ENCODE results near the gene CCNK.

The CCNK gene

DNA sequence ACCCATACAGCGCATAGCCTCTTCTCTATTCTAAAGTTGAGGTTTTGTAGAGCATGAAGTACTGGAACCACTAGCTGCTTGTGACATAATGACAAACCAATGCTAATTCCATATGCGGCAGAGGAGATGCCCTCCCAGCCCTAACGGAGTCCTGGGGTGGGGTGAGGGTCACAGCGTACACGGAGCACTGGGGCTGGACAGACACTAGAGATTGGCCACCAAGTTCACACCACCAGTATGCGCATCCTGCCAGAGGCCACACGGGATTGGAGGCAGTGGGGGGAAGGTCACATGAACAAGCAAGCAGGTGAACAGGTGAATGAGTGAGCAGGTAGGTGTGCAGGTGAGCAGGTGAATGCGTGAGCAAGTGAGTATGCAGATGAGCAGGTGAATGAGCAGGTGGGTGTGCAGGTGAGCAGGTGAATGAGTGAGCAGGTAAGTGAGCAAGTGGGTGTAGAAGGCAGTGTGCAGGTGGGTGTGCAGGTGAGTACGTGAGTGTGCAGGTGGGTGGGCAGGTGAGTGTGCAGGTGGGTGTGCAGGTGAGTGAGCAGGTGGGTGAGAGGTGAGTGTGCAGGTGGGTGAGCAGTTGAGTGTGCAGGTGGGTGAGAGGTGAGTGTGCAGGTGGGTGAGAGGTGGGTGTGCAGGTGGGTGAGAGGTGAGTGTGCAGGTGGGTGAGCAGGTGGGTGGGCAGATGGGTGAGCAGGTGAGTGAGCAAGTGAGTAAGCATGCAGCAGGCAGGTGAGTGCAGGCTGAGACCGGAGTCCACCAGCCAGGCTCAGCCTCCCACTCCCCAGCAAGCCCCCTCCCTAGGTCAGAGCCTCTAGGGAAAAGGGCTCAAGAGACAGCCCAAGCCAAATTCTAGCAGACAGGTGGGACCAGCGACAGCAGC lies 70.1 kb downstream of the CCNK start:
- DNase-seq (ENCODE audit: low read depth) = no peak
- TF ChIP-seq, protein P1, sequence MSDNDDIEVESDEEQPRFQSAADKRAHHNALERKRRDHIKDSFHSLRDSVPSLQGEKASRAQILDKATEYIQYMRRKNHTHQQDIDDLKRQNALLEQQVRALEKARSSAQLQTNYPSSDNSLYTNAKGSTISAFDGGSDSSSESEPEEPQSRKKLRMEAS (IDR thresholded peaks at IDR 0.05; ENCODE audit: low read depth, low read length) = no peak
- TF ChIP-seq POLR2A (IDR thresholded peaks at IDR 0.05; ENCODE audit: extremely low read depth, insufficient read length) (no peak), MYC (IDR thresholded peaks at IDR 0.05; ENCODE audit: low read depth, low read length) (no peak)
- TF ChIP-seq, protein P2, sequence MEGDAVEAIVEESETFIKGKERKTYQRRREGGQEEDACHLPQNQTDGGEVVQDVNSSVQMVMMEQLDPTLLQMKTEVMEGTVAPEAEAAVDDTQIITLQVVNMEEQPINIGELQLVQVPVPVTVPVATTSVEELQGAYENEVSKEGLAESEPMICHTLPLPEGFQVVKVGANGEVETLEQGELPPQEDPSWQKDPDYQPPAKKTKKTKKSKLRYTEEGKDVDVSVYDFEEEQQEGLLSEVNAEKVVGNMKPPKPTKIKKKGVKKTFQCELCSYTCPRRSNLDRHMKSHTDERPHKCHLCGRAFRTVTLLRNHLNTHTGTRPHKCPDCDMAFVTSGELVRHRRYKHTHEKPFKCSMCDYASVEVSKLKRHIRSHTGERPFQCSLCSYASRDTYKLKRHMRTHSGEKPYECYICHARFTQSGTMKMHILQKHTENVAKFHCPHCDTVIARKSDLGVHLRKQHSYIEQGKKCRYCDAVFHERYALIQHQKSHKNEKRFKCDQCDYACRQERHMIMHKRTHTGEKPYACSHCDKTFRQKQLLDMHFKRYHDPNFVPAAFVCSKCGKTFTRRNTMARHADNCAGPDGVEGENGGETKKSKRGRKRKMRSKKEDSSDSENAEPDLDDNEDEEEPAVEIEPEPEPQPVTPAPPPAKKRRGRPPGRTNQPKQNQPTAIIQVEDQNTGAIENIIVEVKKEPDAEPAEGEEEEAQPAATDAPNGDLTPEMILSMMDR (IDR thresholded peaks at IDR 0.05; ENCODE audit: low read depth, low read length) = no peak
- no peak overlapping the region for H3K4me3 ChIP-seq (ENCODE audit: low read depth, low read length)

DNA sequence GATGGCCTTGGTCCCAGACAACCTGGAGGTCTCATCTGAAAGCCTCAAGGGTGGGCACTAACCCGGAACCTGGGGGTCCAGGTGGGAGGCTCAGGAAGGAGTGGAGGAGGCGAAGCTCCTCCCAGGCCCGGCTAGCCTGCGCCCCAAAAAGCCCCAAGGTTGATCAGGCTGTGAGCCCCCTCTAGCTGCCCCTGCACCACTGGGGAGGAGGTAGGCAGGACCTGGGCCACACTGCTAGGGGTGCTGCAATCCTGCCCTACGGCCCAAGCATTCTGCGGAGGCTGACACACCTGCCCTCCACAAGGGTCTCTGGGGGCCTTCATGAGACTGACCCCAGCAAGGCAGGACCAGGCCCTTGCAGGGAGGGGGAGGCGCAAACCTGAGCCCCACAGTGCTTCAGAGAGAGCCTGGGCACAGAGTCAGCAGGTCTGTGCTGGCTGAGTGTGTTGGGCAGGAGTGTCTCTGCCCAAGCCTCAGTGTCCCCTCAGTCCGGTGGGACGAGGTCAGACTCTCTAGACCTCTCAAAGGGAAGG lies 70.9 kb downstream of the CCNK start:
- H3K4me3 ChIP-seq (ENCODE audit: low read depth, low read length) = no peak overlapping the region
- no peak for DNase-seq (ENCODE audit: low read depth)
- TF ChIP-seq MYC (IDR thresholded peaks at IDR 0.05; ENCODE audit: low read depth, low read length) (no peak), POLR2A (IDR thresholded peaks at IDR 0.05; ENCODE audit: extremely low read depth, insufficient read length) (no peak)
- TF ChIP-seq, protein P2 (IDR thresholded peaks at IDR 0.05; ENCODE audit: low read depth, low read length) = no peak
- TF ChIP-seq, protein P1 (IDR thresholded peaks at IDR 0.05; ENCODE audit: low read depth, low read length) = no peak

DNA sequence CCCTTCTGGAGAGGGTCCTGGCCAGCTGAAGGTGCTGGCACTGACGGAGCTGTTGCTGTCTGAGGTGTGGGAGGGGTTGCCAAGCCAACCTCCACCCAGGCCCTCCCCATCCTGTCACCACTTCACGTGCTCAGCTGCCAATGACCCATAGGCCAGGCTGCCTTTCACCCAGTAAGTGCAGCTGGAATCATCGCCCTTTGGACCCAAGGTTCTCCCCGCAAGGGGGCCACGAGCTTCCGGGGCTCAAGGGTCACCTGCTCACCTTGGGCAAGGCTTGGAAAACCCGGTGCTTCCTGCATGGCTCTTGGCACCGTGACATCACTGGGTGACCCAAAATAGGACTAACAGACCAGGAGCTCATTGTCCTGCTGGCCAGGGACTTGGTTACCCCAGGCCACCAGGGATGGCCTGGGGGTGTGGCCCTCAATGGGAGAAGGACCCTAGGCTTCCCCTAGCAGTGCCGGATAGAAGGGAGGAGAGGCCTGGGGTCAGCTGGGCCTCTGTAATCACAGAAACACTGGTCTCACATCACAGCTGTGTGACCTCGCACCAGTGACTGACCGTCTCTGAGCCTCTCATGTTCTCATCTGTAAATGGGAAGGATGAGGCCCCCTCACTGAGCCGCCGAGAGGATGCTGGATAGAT lies 71.5 kb downstream of the CCNK start:
- no peak for DNase-seq (ENCODE audit: low read depth)
- TF ChIP-seq POLR2A (IDR thresholded peaks at IDR 0.05; ENCODE audit: extremely low read depth, insufficient read length) (no peak), MYC (IDR thresholded peaks at IDR 0.05; ENCODE audit: low read depth, low read length) (no peak)
- TF ChIP-seq, protein P1 (IDR thresholded peaks at IDR 0.05; ENCODE audit: low read depth, low read length) = no peak
- TF ChIP-seq, protein P2 (IDR thresholded peaks at IDR 0.05; ENCODE audit: low read depth, low read length) = no peak

DNA sequence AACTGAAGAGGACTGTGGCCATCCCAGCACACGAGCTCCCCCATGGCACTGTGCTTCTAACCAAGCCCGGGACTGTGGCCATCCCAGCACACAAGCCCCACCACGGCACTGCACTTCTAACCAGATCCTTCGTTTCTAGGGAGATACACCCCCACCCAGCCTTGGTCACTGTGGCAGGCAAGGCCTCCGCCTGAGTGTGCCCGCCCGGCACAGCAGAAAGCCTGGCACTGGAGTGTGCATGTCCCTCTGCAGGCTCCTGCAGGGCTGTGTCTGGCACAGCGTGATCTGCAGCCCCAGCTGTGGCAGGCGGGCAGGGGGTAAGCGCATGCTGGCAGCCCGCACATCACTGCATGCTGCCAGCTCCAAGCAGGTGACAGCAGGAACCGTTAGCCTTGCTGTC lies 73.0 kb downstream of the CCNK start:
- TF ChIP-seq, protein P2 (IDR thresholded peaks at IDR 0.05; ENCODE audit: low read depth, low read length) = no peak
- TF ChIP-seq MYC (IDR thresholded peaks at IDR 0.05; ENCODE audit: low read depth, low read length) (no peak), POLR2A (IDR thresholded peaks at IDR 0.05; ENCODE audit: extremely low read depth, insufficient read length) (no peak)
- TF ChIP-seq, protein P1 (IDR thresholded peaks at IDR 0.05; ENCODE audit: low read depth, low read length) = no peak
- DNase-seq (ENCODE audit: low read depth) = no peak
- no peak overlapping the region for H3K4me3 ChIP-seq (ENCODE audit: low read depth, low read length)

More for the DNA sequence above, 71.5 kb downstream of the CCNK start:
- H3K4me3 ChIP-seq (ENCODE audit: low read depth, low read length) = no peak overlapping the region

DNA sequence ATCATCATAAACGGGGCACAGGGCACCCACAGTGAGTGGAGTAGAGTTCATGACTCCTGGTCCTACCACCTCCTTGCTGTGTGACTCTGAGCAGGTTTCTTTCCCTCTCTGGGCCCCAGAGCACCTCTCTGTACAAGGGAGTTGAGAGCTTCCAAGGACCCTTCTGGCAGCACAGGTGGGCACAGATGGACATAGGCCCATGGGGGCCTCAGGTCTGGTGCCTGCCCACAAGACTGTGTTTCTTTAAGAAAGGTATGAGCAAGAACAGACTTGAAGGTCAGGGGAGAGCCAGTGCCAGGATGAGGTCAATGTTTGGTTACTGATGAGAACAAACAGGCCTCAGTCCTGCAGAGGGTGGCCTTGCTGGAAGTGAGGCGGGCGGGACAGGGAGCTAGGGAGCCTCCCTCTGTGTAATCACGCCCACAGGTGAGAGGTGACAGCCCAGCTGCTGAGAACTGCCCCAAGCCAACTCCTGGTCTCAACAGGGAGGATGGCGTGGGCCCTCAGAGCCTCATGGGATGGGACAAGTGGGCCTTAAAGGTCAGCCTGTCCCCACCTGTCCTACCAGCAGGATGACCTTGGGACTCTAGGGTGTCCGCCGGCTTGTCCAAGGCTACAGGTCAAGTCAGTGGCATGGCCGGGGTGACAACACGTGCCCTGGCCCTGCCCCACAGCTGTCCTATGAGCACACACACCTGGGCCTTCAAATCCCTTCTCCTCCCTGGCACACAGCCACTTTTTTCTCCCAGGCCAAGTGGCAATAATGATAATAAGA lies 73.7 kb downstream of the CCNK start:
- no peak for DNase-seq (ENCODE audit: low read depth)
- TF ChIP-seq, protein P1 (IDR thresholded peaks at IDR 0.05; ENCODE audit: low read depth, low read length) = no peak
- TF ChIP-seq POLR2A (IDR thresholded peaks at IDR 0.05; ENCODE audit: extremely low read depth, insufficient read length) (no peak), MYC (IDR thresholded peaks at IDR 0.05; ENCODE audit: low read depth, low read length) (no peak)
- TF ChIP-seq, protein P2 (IDR thresholded peaks at IDR 0.05; ENCODE audit: low read depth, low read length) = no peak
- no peak overlapping the region for H3K4me3 ChIP-seq (ENCODE audit: low read depth, low read length)

Data from NB4 (cell line).